ENCODE measurements around the gene COX4I2. TPM values are rescaled to one million over a fixed set of nuclear protein-coding genes. Genes with fewer than 3 reads are reported as not detected.

COX4I2 gene
- total RNA-seq, 4 donors from 2014 or later: not detected

DNA sequence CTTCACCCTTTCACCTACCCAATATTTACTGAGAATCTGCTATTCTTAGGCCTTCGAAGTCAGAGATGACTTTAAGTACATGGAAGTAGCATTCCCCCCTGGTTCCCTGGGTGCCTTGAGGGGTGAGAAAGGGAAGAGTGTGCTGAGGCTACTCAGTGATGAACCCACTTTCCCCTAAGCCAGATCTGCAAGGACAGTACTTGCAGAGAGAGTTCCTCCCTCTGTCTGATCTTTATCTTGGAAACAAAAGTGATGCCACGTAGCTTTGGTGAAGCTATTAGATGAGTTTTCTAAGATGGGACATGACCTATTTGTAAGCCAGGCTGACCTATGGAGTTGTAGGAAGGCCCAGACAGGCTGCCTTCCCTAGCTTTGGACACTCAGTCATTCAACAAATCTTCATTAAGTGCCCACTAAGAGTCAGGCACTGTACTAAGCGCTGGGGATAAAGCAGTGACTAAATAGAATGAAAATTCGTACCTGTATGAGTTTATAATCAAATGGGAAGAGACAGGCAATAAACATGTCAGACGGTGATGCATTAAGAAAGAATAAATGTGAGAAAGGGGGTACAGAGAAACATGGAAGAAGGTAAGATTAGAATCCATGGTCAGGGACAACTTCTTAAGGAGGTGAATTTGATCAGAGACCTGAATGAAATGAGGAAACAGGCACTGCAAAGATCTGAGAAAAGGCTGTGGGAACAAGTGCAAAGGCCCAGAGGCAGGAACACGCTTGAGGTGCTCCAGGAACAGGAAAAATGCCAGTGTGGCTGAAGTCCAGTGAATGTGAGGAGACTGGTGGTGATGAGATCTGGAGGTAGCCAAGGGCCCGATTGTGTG is 42.8 kb downstream of the COX4I2 start:
- in situ Hi-C loops (cut with MboI; ENCODE audit: low pct_ligation_motif_present in 1 of 4, low pct_unique_long_range_greater_than_20kb in 1 of 4, low sequenced_read_pairs in 3 of 4) (no loop called here), intact Hi-C loops (cut with DNase I; ENCODE audit: low total_unique reads) (no loop called here)
- H3K27ac ChIP-seq: no peak overlapping the region
- no peaks in the 10 kb centered on the region for H3K36me3 ChIP-seq
- H3K4me1 ChIP-seq: peaks cover 6 to 32% (median 14%) of the 10 kb centered on the region in 4 donors
- no peak for DNase-seq
- no peaks in the 10 kb centered on the region for H3K27me3 ChIP-seq
- TF ChIP-seq POLR2A (IDR thresholded peaks at IDR 0.05) (no peak), EP300 (IDR thresholded peaks at IDR 0.05; ENCODE audit: low read depth) (no peak), CTCF (IDR thresholded peaks at IDR 0.05) (no peak), POLR2AphosphoS5 (IDR thresholded peaks at IDR 0.05) (no peak)
- H3K4me3 ChIP-seq: no peak overlapping the region
- WGBS, 2 donors (ENCODE audit: low coverage in 1 of 2): 86 to 94% methylated on average over 4 to 7 of the region's 7 CpGs
- H3K9me3 ChIP-seq: no peaks in the 10 kb centered on the region

DNA sequence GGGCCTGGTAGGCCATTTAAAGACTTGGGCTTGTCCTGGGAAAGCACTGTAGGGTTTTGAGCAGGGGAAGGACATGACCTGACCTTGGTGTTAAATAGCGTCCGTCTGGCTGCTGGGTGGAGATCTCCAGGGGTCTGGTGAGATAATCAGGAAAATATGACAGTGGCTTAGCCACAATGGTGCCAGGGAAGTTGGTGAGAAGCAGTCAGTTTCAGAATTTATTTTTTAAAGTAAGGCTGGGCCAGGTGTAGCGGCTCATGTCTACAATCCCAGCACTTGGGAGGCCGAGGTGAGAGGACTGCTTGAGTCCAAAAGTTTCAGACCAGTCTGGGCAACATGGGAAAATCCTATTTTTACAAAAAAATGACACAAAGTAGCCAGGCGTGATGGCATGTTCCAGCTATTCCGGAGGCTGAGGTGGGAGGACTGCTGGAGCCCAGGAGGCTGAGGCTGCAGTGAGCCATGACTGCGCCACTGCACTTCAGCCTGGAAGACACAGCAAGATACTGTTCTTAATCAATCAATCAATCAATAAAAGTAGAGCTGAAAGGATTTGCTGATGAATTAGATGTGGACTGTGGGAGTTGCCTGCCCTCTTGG is 43.5 kb downstream of the COX4I2 start:
- TF ChIP-seq POLR2A (IDR thresholded peaks at IDR 0.05) (no peak), CTCF (IDR thresholded peaks at IDR 0.05) (no peak), POLR2AphosphoS5 (IDR thresholded peaks at IDR 0.05) (no peak), EP300 (IDR thresholded peaks at IDR 0.05; ENCODE audit: low read depth) (no peak)
- no peaks in the 10 kb centered on the region for H3K36me3 ChIP-seq
- no peak overlapping the region for H3K4me3 ChIP-seq
- intact Hi-C loops (cut with DNase I; ENCODE audit: low total_unique reads): no loop called here
- H3K27ac ChIP-seq: no peak overlapping the region
- 92% methylated on average over 7 of the region's 7 CpGs; no CpG with 5 or more reads in 1 of the 2 donors for WGBS, 2 donors (ENCODE audit: low coverage in 1 of 2)
- no peaks in the 10 kb centered on the region for H3K27me3 ChIP-seq
- peaks cover 7 to 30% (median 12%) of the 10 kb centered on the region in 4 donors for H3K4me1 ChIP-seq
- no peak for DNase-seq
- H3K9me3 ChIP-seq: no peaks in the 10 kb centered on the region
- in situ Hi-C loops (cut with MboI; ENCODE audit: low pct_ligation_motif_present in 1 of 4, low pct_unique_long_range_greater_than_20kb in 1 of 4, low sequenced_read_pairs in 3 of 4): no loop called here

DNA sequence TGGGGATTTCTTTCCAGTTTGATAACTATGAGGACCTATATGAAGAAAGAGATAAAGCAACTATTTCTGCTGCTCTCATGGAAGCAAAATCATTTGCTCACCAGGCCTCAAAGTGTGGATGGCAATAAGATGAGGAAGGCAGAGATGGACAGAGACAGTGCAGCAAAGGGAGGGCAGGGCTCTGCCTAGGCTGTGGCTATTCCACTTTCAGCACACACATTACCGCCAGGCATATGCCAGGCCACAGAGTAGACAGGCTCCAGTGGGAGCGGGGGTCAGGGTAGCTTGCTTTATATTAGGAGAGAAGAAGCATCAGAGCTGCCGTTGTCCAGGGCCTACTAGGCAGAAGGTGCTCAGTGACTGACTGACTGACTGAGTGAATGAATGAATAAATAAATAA is 44.1 kb downstream of the COX4I2 start:
- no peak overlapping the region for H3K27ac ChIP-seq
- peaks cover 6 to 31% (median 16%) of the 10 kb centered on the region in 4 donors for H3K4me1 ChIP-seq
- no peak for TF ChIP-seq POLR2AphosphoS5 (IDR thresholded peaks at IDR 0.05)
- TF ChIP-seq EP300 (IDR thresholded peaks at IDR 0.05; ENCODE audit: low read depth): no peak
- no peak for TF ChIP-seq CTCF (IDR thresholded peaks at IDR 0.05)
- TF ChIP-seq POLR2A (IDR thresholded peaks at IDR 0.05): no peak
- WGBS, 2 donors (ENCODE audit: low coverage in 1 of 2): 93% methylated on average over 3 of the region's 3 CpGs; no CpG with 5 or more reads in 1 of the 2 donors
- intact Hi-C loops (cut with DNase I; ENCODE audit: low total_unique reads) (no loop called here), in situ Hi-C loops (cut with MboI; ENCODE audit: low pct_ligation_motif_present in 1 of 4, low pct_unique_long_range_greater_than_20kb in 1 of 4, low sequenced_read_pairs in 3 of 4) (no loop called here)
- H3K36me3 ChIP-seq: no peaks in the 10 kb centered on the region
- no peak overlapping the region for H3K4me3 ChIP-seq
- no peaks in the 10 kb centered on the region for H3K27me3 ChIP-seq
- DNase-seq: no peak
- H3K9me3 ChIP-seq: no peaks in the 10 kb centered on the region

GRCh38 chr20:31682352-31682751 is 44.6 kb downstream of the COX4I2 start:
- peaks cover 6 to 35% (median 19%) of the 10 kb centered on the region in 4 donors for H3K4me1 ChIP-seq

More at GRCh38 chr20:31682352-31682751, 44.6 kb downstream of the COX4I2 start:
- Histone ChIP-seq H3K36me3 (no peaks in the 10 kb centered on the region), H3K9me3 (no peaks in the 10 kb centered on the region), H3K4me3 (no peak overlapping the region), H3K27ac (no peak overlapping the region), H3K27me3 (no peaks in the 10 kb centered on the region)
- intact Hi-C loops (cut with DNase I; ENCODE audit: low total_unique reads): no loop called here
- TF ChIP-seq CTCF (IDR thresholded peaks at IDR 0.05): no peak
- TF ChIP-seq POLR2A (IDR thresholded peaks at IDR 0.05): no peak
- TF ChIP-seq POLR2AphosphoS5 (IDR thresholded peaks at IDR 0.05): no peak
- TF ChIP-seq EP300 (IDR thresholded peaks at IDR 0.05; ENCODE audit: low read depth): no peak
- DNase-seq: no peak
- WGBS, 2 donors (ENCODE audit: low coverage in 1 of 2): 82 to 97% methylated on average over 2 to 3 of the region's 3 CpGs
- in situ Hi-C loops (cut with MboI; ENCODE audit: low pct_ligation_motif_present in 1 of 4, low pct_unique_long_range_greater_than_20kb in 1 of 4, low sequenced_read_pairs in 3 of 4): no loop called here

Data from transverse colon (tissue), 4 donors.